ENCODE data around the gene CLDN20. TPM values are rescaled to one million over a fixed set of nuclear protein-coding genes. Genes with fewer than 3 reads are reported as not detected.

The CLDN20 gene
- total and polyA plus RNA-seq, 3 donors from 2014 or later: 0.26 TPM; not detected in 2

GRCh38 chr6:155244434-155244833 is 19.4 kb upstream of the CLDN20 start:
- Histone ChIP-seq H3K4me1 (no peaks in the 10 kb centered on the region), H3K36me3 (ENCODE audit: low read depth, missing control alignments) (no peaks in the 10 kb centered on the region), H3K4me3 (no peak overlapping the region), H3K27ac (no peak overlapping the region), H3K9me3 (no peaks in the 10 kb centered on the region), H3K27me3 (no peaks in the 10 kb centered on the region)
- TF ChIP-seq POLR2A (IDR thresholded peaks at IDR 0.05): no peak
- 79 to 85% methylated on average over 4 of the region's 4 CpGs for WGBS, 2 donors
- intact Hi-C loops (cut with DNase I; ENCODE audit: low total_unique reads): loop anchor here (5.0 to 10.0 kb wide), 2 partner anchors 60 to 372 kb away; no protein-coding TSS in a partner anchor
- no peak for DNase-seq

GRCh38 chr6:155245193-155245592 is 18.6 kb upstream of the CLDN20 start:
- Histone ChIP-seq H3K36me3 (ENCODE audit: low read depth, missing control alignments) (no peaks in the 10 kb centered on the region), H3K4me3 (no peak overlapping the region), H3K9me3 (no peaks in the 10 kb centered on the region), H3K27me3 (no peaks in the 10 kb centered on the region), H3K4me1 (no peaks in the 10 kb centered on the region), H3K27ac (no peak overlapping the region)
- TF ChIP-seq POLR2A (IDR thresholded peaks at IDR 0.05): no peak
- TF ChIP-seq CTCF (IDR thresholded peaks at IDR 0.05): no peak
- no peak for DNase-seq
- intact Hi-C loops (cut with DNase I; ENCODE audit: low total_unique reads): loop anchor here (10.0 kb wide), 1 partner anchor 60 kb away; no protein-coding TSS in a partner anchor
- 89 to 94% methylated on average over 7 of the region's 7 CpGs for WGBS, 2 donors

GRCh38 chr6:155245831-155246230 is 18.0 kb upstream of the CLDN20 start:
- DNase-seq: no peak
- 88 to 93% methylated on average over 3 of the region's 3 CpGs for WGBS, 2 donors
- Histone ChIP-seq H3K36me3 (ENCODE audit: low read depth, missing control alignments) (no peaks in the 10 kb centered on the region), H3K4me1 (no peaks in the 10 kb centered on the region), H3K27ac (no peak overlapping the region), H3K9me3 (no peaks in the 10 kb centered on the region), H3K4me3 (no peak overlapping the region), H3K27me3 (no peaks in the 10 kb centered on the region)
- TF ChIP-seq POLR2A (IDR thresholded peaks at IDR 0.05): no peak
- intact Hi-C loops (cut with DNase I; ENCODE audit: low total_unique reads): loop anchor here (10.0 kb wide), 1 partner anchor 61 kb away; no protein-coding TSS in a partner anchor

- no peak for TF ChIP-seq CTCF (IDR thresholded peaks at IDR 0.05)
- no peak for TF ChIP-seq POLR2A (IDR thresholded peaks at IDR 0.05)
- intact Hi-C loops (cut with DNase I; ENCODE audit: low total_unique reads): loop anchor here (10.0 kb wide), 1 partner anchor 62 kb away; no protein-coding TSS in a partner anchor
- H3K4me3 ChIP-seq: no peak overlapping the region
- no peaks in the 10 kb centered on the region for H3K4me1 ChIP-seq
- no peak overlapping the region for H3K27ac ChIP-seq
- H3K36me3 ChIP-seq (ENCODE audit: low read depth, missing control alignments): no peaks in the 10 kb centered on the region
- no peaks in the 10 kb centered on the region for H3K27me3 ChIP-seq
- no peaks in the 10 kb centered on the region for H3K9me3 ChIP-seq
- no peak for DNase-seq
- WGBS, 2 donors: 84 to 92% methylated on average over 2 of the region's 2 CpGs
Measured at GRCh38 chr6:155246825-155247224, 17.0 kb upstream of the CLDN20 start.

DNA sequence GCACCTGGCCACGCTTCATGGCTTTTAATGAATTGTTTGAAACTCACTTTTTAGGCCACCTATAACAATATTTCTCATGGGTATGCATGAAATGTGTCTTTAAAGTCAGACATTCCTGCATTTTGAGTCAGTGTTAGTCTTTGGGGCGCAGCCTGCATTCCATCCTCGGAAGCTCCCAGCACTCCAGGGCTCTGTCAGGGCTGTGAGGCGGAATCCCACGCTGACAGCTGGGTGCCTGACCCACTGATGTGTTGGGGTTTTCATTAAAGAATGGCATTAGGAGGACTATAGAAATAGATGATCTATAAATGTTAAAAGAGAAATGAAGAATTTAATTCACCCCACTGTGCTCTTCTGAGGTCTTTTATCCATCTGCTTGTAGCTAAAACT is 16.2 kb upstream of the CLDN20 start:
- H3K27ac ChIP-seq: no peak overlapping the region
- intact Hi-C loops (cut with DNase I; ENCODE audit: low total_unique reads): loop anchor here (10.0 kb wide), 1 partner anchor 63 kb away; no protein-coding TSS in a partner anchor
- no peaks in the 10 kb centered on the region for H3K9me3 ChIP-seq
- no peaks in the 10 kb centered on the region for H3K36me3 ChIP-seq (ENCODE audit: low read depth, missing control alignments)
- no peak overlapping the region for H3K4me3 ChIP-seq
- no peaks in the 10 kb centered on the region for H3K27me3 ChIP-seq
- H3K4me1 ChIP-seq: no peaks in the 10 kb centered on the region
- DNase-seq: no peak
- WGBS, 2 donors: 90 to 95% methylated on average over 5 of the region's 5 CpGs
- TF ChIP-seq POLR2A (IDR thresholded peaks at IDR 0.05): no peak
- TF ChIP-seq CTCF (IDR thresholded peaks at IDR 0.05): no peak

All from testis (tissue), 3 donors.